ENCODE data around the gene APOD. TPM values are rescaled to one million over a fixed set of nuclear protein-coding genes. Genes with fewer than 3 reads are reported as not detected.

APOD gene
- total and polyA plus RNA-seq, 9 of the 15 experiments (the other 6 are each of a cell fraction or from before 2014, with no cell fraction given): 0.18 to 0.50 (median 0.35) TPM; not detected in 1

- POLR2A ChIA-PET: no interaction called here
- 1% methylated on average over 4 of the region's 4 CpGs for WGBS (ENCODE audit: insufficient coverage, low coverage, missing lambda C conversion rate)
- intact Hi-C loops (cut with micrococcal nuclease): no loop called here
- TF ChIP-seq UBTF (IDR thresholded peaks at IDR 0.05; ENCODE audit: borderline replicate concordance in 1 of 2, low read depth in 2 of 2, low read length in 2 of 2) (no peak), ZNF316 (IDR thresholded peaks at IDR 0.05) (no peak), ASH1L (IDR thresholded peaks at IDR 0.05; ENCODE audit: borderline replicate concordance, low read depth, partially characterized antibody) (no peak), BMI1 (IDR thresholded peaks at IDR 0.05; ENCODE audit: low read length) (no peak), ZBTB8A (IDR thresholded peaks at IDR 0.05; ENCODE audit: partially characterized antibody) (no peak), GABPB1 (CRISPR knock-in tag; IDR thresholded peaks at IDR 0.05) (no peak), MYNN (IDR thresholded peaks at IDR 0.05) (no peak), MYNN (CRISPR knock-in tag; IDR thresholded peaks at IDR 0.05) (no peak), ZKSCAN3 (CRISPR knock-in tag; IDR thresholded peaks at IDR 0.05) (no peak)
- TF ChIP-seq, protein P1, sequence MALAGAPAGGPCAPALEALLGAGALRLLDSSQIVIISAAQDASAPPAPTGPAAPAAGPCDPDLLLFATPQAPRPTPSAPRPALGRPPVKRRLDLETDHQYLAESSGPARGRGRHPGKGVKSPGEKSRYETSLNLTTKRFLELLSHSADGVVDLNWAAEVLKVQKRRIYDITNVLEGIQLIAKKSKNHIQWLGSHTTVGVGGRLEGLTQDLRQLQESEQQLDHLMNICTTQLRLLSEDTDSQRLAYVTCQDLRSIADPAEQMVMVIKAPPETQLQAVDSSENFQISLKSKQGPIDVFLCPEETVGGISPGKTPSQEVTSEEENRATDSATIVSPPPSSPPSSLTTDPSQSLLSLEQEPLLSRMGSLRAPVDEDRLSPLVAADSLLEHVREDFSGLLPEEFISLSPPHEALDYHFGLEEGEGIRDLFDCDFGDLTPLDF (CRISPR knock-in tag; IDR thresholded peaks at IDR 0.05): no peak
- TF ChIP-seq, protein P2, sequence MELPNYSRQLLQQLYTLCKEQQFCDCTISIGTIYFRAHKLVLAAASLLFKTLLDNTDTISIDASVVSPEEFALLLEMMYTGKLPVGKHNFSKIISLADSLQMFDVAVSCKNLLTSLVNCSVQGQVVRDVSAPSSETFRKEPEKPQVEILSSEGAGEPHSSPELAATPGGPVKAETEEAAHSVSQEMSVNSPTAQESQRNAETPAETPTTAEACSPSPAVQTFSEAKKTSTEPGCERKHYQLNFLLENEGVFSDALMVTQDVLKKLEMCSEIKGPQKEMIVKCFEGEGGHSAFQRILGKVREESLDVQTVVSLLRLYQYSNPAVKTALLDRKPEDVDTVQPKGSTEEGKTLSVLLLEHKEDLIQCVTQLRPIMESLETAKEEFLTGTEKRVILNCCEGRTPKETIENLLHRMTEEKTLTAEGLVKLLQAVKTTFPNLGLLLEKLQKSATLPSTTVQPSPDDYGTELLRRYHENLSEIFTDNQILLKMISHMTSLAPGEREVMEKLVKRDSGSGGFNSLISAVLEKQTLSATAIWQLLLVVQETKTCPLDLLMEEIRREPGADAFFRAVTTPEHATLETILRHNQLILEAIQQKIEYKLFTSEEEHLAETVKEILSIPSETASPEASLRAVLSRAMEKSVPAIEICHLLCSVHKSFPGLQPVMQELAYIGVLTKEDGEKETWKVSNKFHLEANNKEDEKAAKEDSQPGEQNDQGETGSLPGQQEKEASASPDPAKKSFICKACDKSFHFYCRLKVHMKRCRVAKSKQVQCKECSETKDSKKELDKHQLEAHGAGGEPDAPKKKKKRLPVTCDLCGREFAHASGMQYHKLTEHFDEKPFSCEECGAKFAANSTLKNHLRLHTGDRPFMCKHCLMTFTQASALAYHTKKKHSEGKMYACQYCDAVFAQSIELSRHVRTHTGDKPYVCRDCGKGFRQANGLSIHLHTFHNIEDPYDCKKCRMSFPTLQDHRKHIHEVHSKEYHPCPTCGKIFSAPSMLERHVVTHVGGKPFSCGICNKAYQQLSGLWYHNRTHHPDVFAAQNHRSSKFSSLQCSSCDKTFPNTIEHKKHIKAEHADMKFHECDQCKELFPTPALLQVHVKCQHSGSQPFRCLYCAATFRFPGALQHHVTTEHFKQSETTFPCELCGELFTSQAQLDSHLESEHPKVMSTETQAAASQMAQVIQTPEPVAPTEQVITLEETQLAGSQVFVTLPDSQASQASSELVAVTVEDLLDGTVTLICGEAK (IDR thresholded peaks at IDR 0.05): no peak
- TF ChIP-seq, protein P2 (CRISPR knock-in tag; IDR thresholded peaks at IDR 0.05): no peak
These were observed 3.7 kb upstream of the APOD start for GRCh38 chr3:195587406-195587805.

More at GRCh38 chr3:195587406-195587805, 3.7 kb upstream of the APOD start:
- CTCF ChIA-PET (ENCODE audit: low intra/inter-chr PET ratio): no interaction called here
- Histone ChIP-seq H3K4me3 (no peak overlapping the region), H3K4me2 (ENCODE audit: insufficient read depth, low read length) (no peak overlapping the region), H3K36me3 (ENCODE audit: control insufficient read depth, insufficient read depth, low read length) (no peaks in the 10 kb centered on the region), H3K9ac (ENCODE audit: insufficient read depth in 1 of 2, low read depth in 2 of 2, low read length in 2 of 2) (no peak overlapping the region), H3K27ac (ENCODE audit: extremely low read depth, low read depth, low read length) (no peak overlapping the region), H3K27me3 (ENCODE audit: control insufficient read depth in 2 of 2, insufficient read depth in 2 of 2, low read length in 2 of 2) (peaks cover 8 to 16% of the 10 kb centered on the region in 2 experiments; a peak in 3 of 5 replicates), H4K20me1 (replicated peaks; ENCODE audit: control insufficient read depth, insufficient read depth, low read length) (no peaks in the 10 kb centered on the region), H3K4me1 (replicated peaks in 1 of 2; ENCODE audit: control insufficient read depth in 2 of 2, insufficient read depth in 2 of 2, low read length in 2 of 2) (peaks cover 0 to 16% of the 10 kb centered on the region in 2 experiments; a peak in 4 of 5 replicates), H3K79me2 (ENCODE audit: control insufficient read depth, insufficient read depth, low read length) (no peaks in the 10 kb centered on the region), H3K9me1 (ENCODE audit: control insufficient read depth, insufficient read depth, low read length) (peaks cover 4% of the 10 kb centered on the region), H2AFZ (ENCODE audit: low read depth, low read length) (no peak overlapping the region), H3K9me3 (replicated peaks; ENCODE audit: control insufficient read depth, insufficient read depth, low read depth, low read length) (peaks cover 3% of the 10 kb centered on the region; the same call in 1 of the 2 replicates)
- no TSS peak for BruUV-seq (replicated peaks)
- no peak for FAIRE-seq
- ATAC-seq: no peak
- in situ Hi-C loops (cut with MboI): no loop called here
- DNase-seq (ENCODE audit: extremely low read depth in 1 of 4, low spot score in 3 of 4): no peak
